ENCODE results near the gene OLFM2.

OLFM2 gene

GRCh38 chr19:9875031-9875627 lies 61.2 kb downstream of the OLFM2 start:
- H3K4me3 ChIP-seq (replicated peaks; ENCODE audit: insufficient read depth, low read length), result no peak overlapping the region
- no peak for TF ChIP-seq REST (IDR thresholded peaks at IDR 0.05; ENCODE audit: insufficient replicate concordance, low read depth)
- TF ChIP-seq CTCF (IDR thresholded peaks at IDR 0.05; ENCODE audit: insufficient read depth, low read length), result no peak
- TF ChIP-seq GABPA (IDR thresholded peaks at IDR 0.05; ENCODE audit: low read depth), result no peak
- no peak for TF ChIP-seq POLR2AphosphoS5 (IDR thresholded peaks at IDR 0.05; ENCODE audit: low read depth)
- no peak for TF ChIP-seq SPI1 (IDR thresholded peaks at IDR 0.05; ENCODE audit: borderline replicate concordance, low read depth)
- H3K27ac ChIP-seq (replicated peaks), result no peak overlapping the region
- H3K27me3 ChIP-seq (ENCODE audit: insufficient read depth, poor library complexity, severe bottlenecking), result peaks cover 3% of the 10 kb centered on the region
- DNase-seq (ENCODE audit: low read depth in 1 of 2, low spot score in 1 of 2), result no peak

GRCh38 chr19:9872618-9873242 lies 63.6 kb downstream of the OLFM2 start:
- Histone ChIP-seq H3K27me3 (ENCODE audit: insufficient read depth, poor library complexity, severe bottlenecking) (peaks cover 3% of the 10 kb centered on the region), H3K4me3 (replicated peaks; ENCODE audit: insufficient read depth, low read length) (no peak overlapping the region), H3K27ac (replicated peaks) (no peak overlapping the region)
- no peak for TF ChIP-seq CTCF (IDR thresholded peaks at IDR 0.05; ENCODE audit: insufficient read depth, low read length)
- TF ChIP-seq SPI1 (IDR thresholded peaks at IDR 0.05; ENCODE audit: borderline replicate concordance, low read depth), result no peak
- no peak for TF ChIP-seq GABPA (IDR thresholded peaks at IDR 0.05; ENCODE audit: low read depth)
- no peak for TF ChIP-seq REST (IDR thresholded peaks at IDR 0.05; ENCODE audit: insufficient replicate concordance, low read depth)
- TF ChIP-seq POLR2AphosphoS5 (IDR thresholded peaks at IDR 0.05; ENCODE audit: low read depth), result no peak
- no peak for DNase-seq (ENCODE audit: low read depth in 1 of 2, low spot score in 1 of 2)

- H3K27me3 ChIP-seq (ENCODE audit: insufficient read depth, poor library complexity, severe bottlenecking), result peaks cover 3% of the 10 kb centered on the region
- H3K27ac ChIP-seq (replicated peaks), result no peak overlapping the region
- H3K4me3 ChIP-seq (replicated peaks; ENCODE audit: insufficient read depth, low read length), result no peak overlapping the region
- TF ChIP-seq CTCF (IDR thresholded peaks at IDR 0.05; ENCODE audit: insufficient read depth, low read length) (no peak), REST (IDR thresholded peaks at IDR 0.05; ENCODE audit: insufficient replicate concordance, low read depth) (no peak), GABPA (IDR thresholded peaks at IDR 0.05; ENCODE audit: low read depth) (no peak), SPI1 (IDR thresholded peaks at IDR 0.05; ENCODE audit: borderline replicate concordance, low read depth) (no peak), POLR2AphosphoS5 (IDR thresholded peaks at IDR 0.05; ENCODE audit: low read depth) (no peak)
- no peak for DNase-seq (ENCODE audit: low read depth in 1 of 2, low spot score in 1 of 2)
These were observed 64.5 kb downstream of the OLFM2 start for GRCh38 chr19:9871626-9872338.
